ENCODE results near the gene RBMS1. TPM values are rescaled to one million over a fixed set of nuclear protein-coding genes. Genes with fewer than 3 reads are reported as not detected.
A peak's percentile ranks its signal among the peaks of the same experiment; 100 is the strongest.

RBMS1 gene
- total RNA-seq, 2 experiments from 2014 or later, result 35.8 to 38.6 TPM

DNA sequence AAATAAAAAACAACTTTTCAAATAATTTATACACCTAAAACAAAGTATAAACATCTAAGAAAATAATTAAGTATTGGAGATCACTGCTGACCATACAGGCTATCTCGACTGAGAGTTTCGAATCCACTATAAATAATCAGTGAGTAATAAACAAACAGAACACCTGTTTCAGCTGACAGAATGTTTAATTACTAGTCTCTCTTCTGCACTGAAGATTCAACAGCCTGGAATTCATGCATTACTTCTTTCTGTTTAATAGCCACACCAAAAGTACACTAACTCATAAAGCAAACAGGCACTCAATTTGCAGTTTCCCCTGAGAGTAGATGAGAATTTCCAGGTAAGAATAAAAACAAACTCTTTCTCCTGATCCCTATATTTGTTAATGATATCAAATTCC is 138.5 kb downstream of the RBMS1 start:
- peak overlapping the region; percentile 27 for H3K27ac Mint-ChIP-seq
- peaks cover 67% of the 10 kb centered on the region for H3K4me1 Mint-ChIP-seq (ENCODE audit: low read depth)

DNA sequence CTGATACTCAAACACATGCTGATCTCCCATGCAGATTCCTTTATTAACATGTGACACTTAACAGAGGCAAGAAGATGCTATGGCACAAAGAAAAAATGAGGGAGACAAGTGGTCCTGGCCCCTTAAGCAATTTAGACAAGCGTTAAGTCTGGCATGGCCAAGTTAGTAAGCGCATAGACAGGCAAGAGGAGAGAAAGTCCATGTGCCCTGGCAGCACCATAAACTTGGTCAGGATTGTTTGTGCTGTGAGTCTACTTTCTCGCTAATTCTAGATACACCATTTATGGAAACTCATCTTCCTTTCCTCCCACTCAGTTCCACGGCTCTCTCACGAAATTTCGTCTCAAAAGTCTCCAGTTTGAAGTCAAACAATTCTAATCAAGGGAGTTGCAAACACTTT is 138.9 kb downstream of the RBMS1 start:
- POLR2A ChIA-PET, result interaction anchor here (0.9 kb wide), 1 partner anchor 20 kb away, joined by 3 read pairs; no protein-coding TSS in a partner anchor
- intact Hi-C loops (cut with micrococcal nuclease), result no loop called here
- Mint-ChIP-seq H3K36me3 (ENCODE audit: low read depth) (peaks cover 26% of the 10 kb centered on the region), H3K9me3 (peaks cover 3% of the 10 kb centered on the region), H3K27me3 (no peaks in the 10 kb centered on the region), H3K4me1 (ENCODE audit: low read depth) (peaks cover 67% of the 10 kb centered on the region), H3K27ac (peak overlapping the region; percentile 7), H3K4me3 (no peak overlapping the region)
- ATAC-seq, result no peak
- CTCF ChIA-PET, result interaction anchor here (1.8 kb wide), 1 partner anchor 245 kb away, joined by 4 read pairs; no protein-coding TSS in a partner anchor
- no peak for DNase-seq
- TF ChIP-seq, protein P1, sequence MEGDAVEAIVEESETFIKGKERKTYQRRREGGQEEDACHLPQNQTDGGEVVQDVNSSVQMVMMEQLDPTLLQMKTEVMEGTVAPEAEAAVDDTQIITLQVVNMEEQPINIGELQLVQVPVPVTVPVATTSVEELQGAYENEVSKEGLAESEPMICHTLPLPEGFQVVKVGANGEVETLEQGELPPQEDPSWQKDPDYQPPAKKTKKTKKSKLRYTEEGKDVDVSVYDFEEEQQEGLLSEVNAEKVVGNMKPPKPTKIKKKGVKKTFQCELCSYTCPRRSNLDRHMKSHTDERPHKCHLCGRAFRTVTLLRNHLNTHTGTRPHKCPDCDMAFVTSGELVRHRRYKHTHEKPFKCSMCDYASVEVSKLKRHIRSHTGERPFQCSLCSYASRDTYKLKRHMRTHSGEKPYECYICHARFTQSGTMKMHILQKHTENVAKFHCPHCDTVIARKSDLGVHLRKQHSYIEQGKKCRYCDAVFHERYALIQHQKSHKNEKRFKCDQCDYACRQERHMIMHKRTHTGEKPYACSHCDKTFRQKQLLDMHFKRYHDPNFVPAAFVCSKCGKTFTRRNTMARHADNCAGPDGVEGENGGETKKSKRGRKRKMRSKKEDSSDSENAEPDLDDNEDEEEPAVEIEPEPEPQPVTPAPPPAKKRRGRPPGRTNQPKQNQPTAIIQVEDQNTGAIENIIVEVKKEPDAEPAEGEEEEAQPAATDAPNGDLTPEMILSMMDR (IDR thresholded peaks at IDR 0.05), result no peak

More for the DNA sequence above, 138.5 kb downstream of the RBMS1 start:
- Mint-ChIP-seq H3K4me3 (no peak overlapping the region), H3K9me3 (peaks cover 3% of the 10 kb centered on the region), H3K27me3 (no peaks in the 10 kb centered on the region), H3K36me3 (ENCODE audit: low read depth) (peaks cover 26% of the 10 kb centered on the region)
- POLR2A ChIA-PET, result no interaction called here
- no peak for DNase-seq
- CTCF ChIA-PET, result interaction anchor here (1.6 kb wide), 1 partner anchor 8 kb away, joined by 3 read pairs; no protein-coding TSS in a partner anchor
- intact Hi-C loops (cut with micrococcal nuclease), result no loop called here
- ATAC-seq, result no peak
- TF ChIP-seq, protein P1 (IDR thresholded peaks at IDR 0.05), result no peak

DNA sequence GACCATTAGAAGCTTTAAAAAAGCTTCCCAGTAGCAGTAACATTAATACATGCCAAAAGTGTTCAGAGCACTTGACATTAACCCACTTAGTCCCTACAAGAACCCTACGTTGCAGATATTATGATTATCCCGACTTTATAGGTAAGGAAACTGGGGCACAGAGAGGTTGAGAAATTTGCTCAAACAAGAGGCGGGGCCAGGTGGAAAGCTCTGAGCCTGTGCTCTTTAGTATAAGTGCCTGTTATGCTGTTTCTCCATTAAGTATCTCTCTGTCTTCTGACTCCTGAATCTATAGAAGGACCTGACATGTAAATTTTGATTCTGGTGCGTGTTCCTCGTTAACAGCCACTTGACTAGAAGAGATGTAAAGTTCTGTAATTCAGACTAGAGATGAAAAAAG is 139.8 kb downstream of the RBMS1 start:
- H3K9me3 Mint-ChIP-seq, result peaks cover 3% of the 10 kb centered on the region
- POLR2A ChIA-PET, result interaction anchor here (0.9 to 1.2 kb wide), 3 partner anchors 9 to 41 kb away, joined by 3 read pairs; no protein-coding TSS in a partner anchor
- peaks cover 26% of the 10 kb centered on the region for H3K36me3 Mint-ChIP-seq (ENCODE audit: low read depth)
- no peaks in the 10 kb centered on the region for H3K27me3 Mint-ChIP-seq
- TF ChIP-seq, protein P1 (IDR thresholded peaks at IDR 0.05), result no peak
- H3K4me1 Mint-ChIP-seq (ENCODE audit: low read depth), result peaks cover 71% of the 10 kb centered on the region
- ATAC-seq, result no peak
- no peak for DNase-seq
- peak overlapping the region; percentile 34 for H3K27ac Mint-ChIP-seq
- H3K4me3 Mint-ChIP-seq, result no peak overlapping the region
- CTCF ChIA-PET, result interaction anchor here (0.6 to 3.2 kb wide), 22 partner anchors 9 to 641 kb away, joined by 3 to 13 read pairs (median 4); no protein-coding TSS in a partner anchor
- intact Hi-C loops (cut with micrococcal nuclease), result no loop called here

DNA sequence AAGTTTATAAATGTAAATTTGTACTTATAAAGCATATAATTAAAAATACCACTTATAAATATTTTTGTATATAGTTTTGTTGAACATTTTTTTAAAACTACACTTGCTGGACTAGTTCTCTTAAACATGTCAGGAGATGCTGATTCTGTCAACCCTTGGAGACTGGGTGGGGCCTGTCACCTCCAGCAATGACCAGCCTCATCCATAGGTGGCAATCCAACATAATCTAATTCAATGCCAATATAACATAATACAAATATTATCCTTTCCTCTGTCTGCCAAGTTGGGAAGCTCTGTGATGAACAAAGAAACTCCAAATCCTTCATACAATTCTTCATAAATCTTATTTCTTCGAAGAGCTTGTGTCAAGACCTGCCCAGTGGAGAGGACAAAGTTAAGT is 140.4 kb downstream of the RBMS1 start:
- Mint-ChIP-seq H3K4me1 (ENCODE audit: low read depth) (peaks cover 75% of the 10 kb centered on the region), H3K9me3 (peaks cover 3% of the 10 kb centered on the region), H3K4me3 (no peak overlapping the region), H3K27ac (no peak overlapping the region), H3K27me3 (no peaks in the 10 kb centered on the region), H3K36me3 (ENCODE audit: low read depth) (peaks cover 26% of the 10 kb centered on the region)
- ChIA-PET CTCF (interaction anchor here (0.7 to 3.2 kb wide), 23 partner anchors 8 to 642 kb away, joined by 3 to 13 read pairs (median 4); no protein-coding TSS in a partner anchor), POLR2A (interaction anchor here (1.1 to 1.2 kb wide), 2 partner anchors 8 to 41 kb away, joined by 3 read pairs; no protein-coding TSS in a partner anchor)
- TF ChIP-seq, protein P1 (IDR thresholded peaks at IDR 0.05), result peak; percentile 60
- intact Hi-C loops (cut with micrococcal nuclease), result no loop called here
- peak; percentile 84 for ATAC-seq
- peak; percentile 52 for DNase-seq

DNA sequence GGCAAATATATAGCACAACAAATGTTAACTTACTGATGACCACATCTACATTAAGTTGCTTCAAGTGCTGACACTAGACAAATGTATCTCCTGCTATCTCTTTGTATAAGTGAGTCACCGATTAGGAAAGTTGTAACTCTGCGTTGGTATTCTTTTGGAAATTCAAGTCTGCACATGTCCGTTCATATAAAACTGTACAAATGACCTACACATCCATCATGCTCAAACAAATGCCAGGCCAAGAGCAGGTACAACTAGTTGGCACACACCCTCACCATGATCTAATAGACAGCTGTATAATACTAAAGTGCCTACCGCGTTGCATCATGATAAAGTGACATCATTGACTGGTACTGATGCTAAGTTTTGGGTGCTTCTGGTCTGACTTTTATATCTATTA is 141.1 kb downstream of the RBMS1 start:
- peaks cover 76% of the 10 kb centered on the region for H3K4me1 Mint-ChIP-seq (ENCODE audit: low read depth)
- no peak overlapping the region for H3K27ac Mint-ChIP-seq
- TF ChIP-seq, protein P1 (IDR thresholded peaks at IDR 0.05), result no peak
- no peak for ATAC-seq
- POLR2A ChIA-PET, result interaction anchor here (0.6 kb wide), 1 partner anchor 668 kb away, joined by 3 read pairs; no protein-coding TSS in a partner anchor
- H3K9me3 Mint-ChIP-seq, result peaks cover 3% of the 10 kb centered on the region
- CTCF ChIA-PET, result interaction anchor here (0.8 to 3.2 kb wide), 16 partner anchors 8 to 642 kb away, joined by 3 to 13 read pairs (median 4); no protein-coding TSS in a partner anchor
- no peak for DNase-seq
- H3K4me3 Mint-ChIP-seq, result no peak overlapping the region
- H3K36me3 Mint-ChIP-seq (ENCODE audit: low read depth), result peaks cover 24% of the 10 kb centered on the region
- H3K27me3 Mint-ChIP-seq, result no peaks in the 10 kb centered on the region
- intact Hi-C loops (cut with micrococcal nuclease), result no loop called here

Data from activated CD8-positive, alpha-beta T cell treated with anti-CD3 and anti-CD28 coated beads for 36 hours (primary cell).